SKM-1 (cell line): ENCODE data around the gene FARP1.

Experiments
- DNase-seq: peaks from one replicate; lab custom pipeline; 2025; ENCODE audit not compliant: unreplicated experiment; lab: John Stamatoyannopoulos, UW

The FARP1 gene

DNA sequence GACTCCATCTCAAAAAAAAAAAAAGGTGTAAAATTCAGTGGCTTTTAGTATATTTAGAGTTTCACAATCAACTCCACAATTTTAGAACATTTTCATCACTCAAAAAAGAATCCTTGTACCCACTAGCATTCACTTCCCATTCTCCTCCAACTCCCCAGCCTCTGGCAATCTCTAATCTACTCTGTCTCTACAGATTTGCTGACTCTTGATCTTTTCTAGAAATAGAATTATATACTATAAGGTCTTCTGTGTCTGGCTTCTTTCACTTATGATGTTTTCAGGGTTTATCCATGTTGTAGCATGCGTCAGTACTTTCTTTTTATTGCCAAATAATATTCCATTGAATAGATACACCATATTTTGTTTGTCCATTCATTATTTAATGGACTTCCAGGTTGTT, 8.0 kb upstream of the FARP1 start:
- no peak for DNase-seq

DNA sequence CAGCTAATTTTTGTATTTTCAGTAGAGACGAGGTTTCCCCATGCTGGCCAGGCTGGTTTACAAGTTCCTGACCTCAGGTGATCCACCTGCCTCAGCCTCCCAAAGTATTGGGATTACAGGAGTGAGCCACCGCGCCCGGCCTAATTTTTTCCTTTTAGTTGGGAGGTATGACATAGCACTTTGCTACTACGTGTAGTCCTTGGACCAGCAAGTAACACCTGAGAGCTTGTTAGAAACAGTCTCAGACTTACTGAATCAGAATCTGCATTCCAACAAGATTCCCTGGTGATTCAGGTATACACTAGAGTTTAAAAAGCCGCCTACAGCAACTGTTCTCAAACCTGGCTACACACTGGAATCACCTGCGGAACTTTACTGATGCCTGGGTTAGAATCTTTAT, 1.8 kb upstream of the FARP1 start:
- no peak for DNase-seq

DNA sequence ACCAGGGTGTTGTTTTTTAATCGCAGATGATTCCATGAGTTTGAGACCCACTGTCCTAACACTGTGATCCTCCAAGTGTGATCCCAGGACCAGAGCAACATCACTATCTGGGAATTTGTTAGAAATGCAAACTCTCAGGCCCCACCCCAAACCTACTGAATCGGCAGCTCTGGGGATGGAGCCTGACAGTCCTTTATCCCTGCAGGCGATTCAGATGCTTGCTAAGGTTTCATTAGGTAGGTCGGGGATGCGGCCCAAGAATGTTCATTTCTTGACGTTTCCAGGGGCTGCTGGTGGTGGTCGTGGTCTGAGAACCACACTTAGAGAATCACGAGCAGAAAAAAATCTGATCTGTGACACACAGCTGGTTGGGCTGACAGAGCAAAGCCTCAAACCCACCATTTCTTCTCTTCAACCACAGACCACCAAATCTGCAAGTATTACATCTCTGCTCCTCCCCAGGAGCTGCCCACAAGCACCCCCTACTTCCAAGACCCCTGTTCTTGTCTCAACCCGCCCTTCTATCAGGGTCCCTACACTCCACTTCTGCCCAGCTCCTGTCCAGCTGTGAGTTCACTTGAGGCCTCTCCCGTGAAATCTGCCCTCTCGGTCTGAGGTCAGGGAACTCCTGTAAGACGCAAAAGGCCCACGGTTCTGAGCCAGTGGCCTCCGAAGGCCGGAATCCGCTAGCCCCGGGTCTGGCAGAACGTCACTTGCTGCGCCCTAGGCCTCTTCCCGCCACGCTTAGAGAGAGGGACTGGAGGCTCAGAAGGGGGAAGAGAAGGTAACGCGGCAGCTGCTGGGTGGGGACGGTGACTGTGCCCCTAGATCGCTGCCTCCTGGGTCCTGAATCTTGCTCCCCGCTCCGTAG, 1.1 kb upstream of the FARP1 start:
- DNase-seq, result no peak

DNA sequence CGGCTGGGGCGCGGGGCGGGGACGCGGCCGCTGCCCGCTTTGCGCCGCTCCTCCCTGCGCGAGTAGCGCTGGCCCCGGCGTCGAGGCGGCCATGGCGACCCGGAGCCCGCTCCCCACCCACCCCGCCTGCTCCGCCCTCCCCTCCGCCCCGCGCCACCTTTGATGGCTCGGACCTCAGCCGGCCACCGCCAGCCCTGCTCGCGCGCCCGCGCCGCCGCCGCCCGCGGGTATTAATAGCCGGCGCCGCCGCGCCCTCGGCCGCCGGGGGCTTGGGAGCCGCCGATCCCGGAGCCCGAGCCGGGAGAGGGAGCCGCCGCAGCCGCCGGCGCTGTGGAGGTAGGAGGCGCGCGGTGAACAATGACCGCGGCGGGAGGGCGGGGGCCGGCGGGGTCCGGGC, 261 bp downstream of the FARP1 start:
- DNase-seq, result no peak

DNA sequence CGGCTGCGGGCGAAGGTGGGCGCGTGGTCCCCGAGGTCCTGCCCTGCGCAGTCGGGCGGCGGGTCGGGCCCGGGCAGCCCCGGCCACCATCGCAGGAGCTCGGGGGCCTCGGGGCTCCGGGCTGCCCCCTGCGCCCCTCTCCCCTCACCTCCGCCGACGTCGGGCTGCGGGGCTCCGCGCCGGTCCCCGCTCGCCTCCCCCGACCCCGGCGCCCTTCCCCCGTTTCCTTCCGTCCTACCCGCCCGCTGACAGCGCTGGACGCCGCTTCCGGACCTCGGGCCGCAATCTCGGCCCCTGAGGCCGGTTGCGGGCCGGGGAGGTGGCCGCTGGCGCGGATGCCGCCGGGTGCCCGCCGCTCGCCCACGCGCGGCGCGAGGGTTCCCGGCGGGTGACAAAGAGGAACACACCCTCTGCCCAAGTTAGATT, 720 bp downstream of the FARP1 start:
- no peak for DNase-seq

DNA sequence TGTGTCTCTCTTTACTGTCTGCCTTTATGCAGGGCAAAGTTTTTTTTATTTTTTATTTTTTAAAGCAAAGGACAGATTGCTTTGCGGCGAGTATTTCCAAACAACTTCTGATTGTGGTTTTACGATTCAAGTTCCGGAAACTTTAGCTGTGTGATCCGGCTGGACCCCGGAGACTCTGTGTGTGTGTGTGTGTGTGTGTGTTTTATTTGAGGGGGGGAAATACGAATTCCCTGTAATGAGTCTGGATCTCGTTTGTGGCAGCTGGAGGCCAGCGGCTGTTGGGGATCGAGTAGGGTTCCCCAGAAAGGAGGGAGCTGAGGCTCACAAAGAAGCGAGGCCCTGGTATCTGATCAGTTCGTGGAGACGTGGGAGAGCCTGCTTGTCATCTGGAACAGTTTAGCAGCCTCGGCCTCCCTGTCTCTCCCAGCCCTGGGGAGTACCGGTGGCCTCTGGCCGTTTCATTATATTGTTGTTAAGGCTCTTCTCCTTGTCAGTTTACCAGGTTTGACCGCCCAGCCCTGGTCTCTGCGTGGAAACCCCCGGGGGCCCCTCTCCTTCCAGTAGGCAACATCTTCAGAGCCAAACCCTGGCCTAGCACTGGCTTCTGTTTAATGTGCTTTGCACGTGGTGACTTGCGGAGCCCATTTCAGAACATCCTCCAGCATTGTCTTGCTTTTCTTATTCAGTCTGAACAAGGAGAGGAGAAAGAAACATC, 1.3 kb downstream of the FARP1 start:
- no peak for DNase-seq

DNA sequence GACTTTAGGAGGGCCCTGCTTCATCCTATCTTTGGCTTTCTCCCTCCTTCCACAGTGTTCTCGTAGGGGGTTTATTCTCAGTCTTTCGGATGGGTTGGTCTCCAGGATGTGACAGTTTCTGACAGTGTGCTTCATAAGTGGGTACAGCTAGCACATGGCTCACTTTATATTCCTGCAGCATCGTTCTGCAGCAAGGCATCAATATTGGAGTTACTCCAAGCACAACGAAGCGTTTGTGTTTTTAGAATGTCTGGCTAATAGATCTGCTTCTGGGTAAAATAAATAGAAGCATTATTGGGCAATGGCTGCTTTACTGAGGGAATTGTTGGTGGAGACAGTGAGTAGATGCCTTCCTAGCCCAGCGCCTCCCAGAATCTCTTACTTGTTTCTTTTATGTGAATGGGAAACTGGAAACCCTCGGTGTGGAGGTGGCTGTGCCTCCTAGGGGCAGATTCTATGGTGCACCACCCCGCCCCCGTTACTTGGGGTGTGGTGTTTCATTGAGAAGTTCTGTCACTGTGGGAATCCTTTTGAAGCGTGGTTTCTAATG, 2.0 kb downstream of the FARP1 start:
- no peak for DNase-seq

DNA sequence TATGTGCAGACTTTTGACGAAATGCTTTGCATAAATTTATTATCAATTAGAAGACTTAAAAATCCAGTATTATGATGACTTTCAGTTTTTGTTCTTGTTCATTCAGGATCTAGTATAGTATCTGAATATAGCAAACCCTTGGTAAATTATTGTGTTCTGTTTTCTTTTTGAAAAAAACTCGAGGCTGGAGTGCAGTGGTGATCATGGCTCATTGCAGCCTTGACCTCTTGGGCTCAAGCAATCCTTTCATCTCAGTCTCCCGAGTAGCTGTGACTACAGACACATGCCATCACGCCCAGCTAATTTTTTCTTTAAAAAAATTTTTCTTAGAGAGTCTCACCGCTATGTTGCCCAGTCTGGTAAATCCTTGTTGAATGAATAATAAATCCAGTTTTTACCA, 4.6 kb downstream of the FARP1 start:
- DNase-seq, result no peak

DNA sequence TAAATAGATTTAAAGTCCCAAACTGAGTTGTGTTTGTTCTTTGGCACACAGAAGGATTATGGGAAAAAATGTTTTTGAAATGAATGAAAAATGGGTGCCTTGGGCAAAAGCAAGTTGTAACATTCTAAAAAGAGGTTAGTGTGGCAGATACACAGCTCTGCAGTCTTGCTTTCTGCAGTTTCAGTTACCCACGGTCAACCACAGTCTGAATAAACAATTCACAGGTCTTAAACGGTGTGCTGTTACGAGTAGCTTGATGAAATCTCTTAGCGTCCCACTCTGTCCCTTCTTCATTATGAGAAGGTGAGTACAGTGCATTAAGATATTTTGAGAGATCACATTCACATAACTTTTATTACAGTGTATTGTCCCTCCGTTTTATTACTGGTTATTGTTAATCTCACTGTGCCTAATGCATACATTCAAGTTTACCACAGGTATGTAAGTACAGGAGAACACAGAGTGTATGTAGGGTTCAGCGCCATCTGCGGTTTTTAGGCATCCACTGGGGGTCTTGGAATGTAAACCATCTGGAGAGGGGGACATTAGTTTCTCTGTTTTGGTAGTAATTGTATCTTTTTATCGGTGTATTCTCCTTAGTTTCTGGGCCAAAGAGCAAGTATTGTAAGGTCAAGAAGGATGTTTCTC, 8.1 kb downstream of the FARP1 start:
- DNase-seq, result no peak

DNA sequence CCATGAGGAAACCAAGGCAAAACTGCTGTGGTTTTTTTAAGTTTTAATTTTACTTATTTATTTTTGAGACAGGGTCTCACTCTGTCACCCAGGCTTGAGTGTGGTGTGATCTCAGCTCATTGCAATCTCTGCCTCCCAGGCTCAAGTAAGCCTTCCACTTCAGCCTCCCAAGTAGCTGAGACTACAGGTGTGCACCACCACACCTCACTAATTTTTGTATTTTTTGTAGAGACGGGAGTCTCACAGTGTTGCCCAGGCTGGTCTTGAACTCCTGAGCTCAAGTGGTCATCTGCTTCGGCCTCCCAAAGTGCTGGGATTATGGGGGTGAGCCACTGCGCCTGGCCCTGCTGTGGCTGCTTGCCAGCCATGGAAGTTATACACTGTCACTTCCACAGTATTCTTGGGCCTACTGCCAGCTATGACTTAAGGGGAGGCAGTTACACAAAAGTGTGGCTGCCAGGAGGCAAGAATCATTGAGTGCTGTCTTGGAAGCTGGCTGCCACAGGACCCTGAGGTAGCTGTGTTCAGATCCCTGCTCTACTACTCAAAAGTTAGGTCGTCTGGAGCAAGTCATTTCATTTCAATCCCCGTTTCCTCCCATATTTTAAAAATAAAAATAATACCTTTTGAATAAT, 12.7 kb downstream of the FARP1 start:
- no peak for DNase-seq

DNA sequence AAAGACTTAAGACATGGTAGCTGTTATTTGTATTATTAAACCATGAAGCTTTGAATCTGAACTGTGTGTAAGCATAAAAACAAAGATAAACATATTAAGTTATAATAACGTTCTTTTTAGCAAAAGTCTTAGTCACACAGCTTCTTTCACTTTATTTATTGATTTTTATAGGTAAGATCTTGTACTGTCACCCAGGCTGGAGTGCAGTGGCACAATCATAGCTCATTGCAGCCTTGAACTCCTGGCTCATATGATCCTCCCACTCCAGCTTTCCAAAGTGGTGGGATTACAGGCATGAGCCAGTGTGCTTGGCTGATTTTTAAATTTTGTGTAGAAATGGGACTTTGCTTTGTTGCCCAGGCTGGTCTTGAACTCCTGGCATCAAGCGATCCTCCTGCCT, 13.4 kb downstream of the FARP1 start:
- DNase-seq, result no peak

DNA sequence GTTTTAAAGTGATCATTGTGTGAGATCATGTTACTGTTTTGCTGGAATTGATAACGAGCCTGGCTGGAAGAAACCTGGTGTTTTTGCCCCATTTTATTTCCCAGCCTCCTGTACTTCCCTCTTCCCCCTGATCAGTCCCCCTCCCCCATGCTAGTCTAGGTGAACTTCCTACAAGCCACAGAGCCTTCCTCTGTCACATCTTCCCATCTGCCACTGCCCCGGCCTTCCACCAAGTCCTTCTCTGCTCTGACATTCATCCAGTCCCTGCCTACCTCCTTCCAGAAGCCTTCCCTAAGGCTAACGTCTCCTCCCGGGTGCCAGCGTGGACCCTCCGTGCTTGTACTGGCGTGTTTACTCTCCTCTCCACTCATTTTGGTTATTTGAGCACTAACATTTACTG, 14.3 kb downstream of the FARP1 start:
- no peak for DNase-seq

DNA sequence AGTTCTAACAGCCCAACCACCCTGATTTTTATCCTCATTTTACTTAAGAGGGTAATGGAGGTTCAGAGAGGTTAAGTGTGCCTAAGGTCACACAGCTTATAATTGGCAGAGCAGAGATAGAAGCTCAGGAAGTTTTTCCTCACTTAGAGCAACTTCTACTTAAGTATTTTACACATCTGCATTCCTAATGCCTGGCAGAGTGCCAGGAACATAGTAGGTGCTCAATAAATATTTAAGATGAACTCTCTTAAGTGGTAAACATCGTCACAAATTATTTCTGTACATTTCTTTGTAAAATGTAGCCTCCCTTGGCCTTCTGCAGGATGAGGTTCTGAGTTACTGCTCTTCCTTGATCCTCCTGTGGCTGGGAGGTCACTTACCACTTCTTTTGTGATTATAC, 14.7 kb downstream of the FARP1 start:
- DNase-seq, result no peak

DNA sequence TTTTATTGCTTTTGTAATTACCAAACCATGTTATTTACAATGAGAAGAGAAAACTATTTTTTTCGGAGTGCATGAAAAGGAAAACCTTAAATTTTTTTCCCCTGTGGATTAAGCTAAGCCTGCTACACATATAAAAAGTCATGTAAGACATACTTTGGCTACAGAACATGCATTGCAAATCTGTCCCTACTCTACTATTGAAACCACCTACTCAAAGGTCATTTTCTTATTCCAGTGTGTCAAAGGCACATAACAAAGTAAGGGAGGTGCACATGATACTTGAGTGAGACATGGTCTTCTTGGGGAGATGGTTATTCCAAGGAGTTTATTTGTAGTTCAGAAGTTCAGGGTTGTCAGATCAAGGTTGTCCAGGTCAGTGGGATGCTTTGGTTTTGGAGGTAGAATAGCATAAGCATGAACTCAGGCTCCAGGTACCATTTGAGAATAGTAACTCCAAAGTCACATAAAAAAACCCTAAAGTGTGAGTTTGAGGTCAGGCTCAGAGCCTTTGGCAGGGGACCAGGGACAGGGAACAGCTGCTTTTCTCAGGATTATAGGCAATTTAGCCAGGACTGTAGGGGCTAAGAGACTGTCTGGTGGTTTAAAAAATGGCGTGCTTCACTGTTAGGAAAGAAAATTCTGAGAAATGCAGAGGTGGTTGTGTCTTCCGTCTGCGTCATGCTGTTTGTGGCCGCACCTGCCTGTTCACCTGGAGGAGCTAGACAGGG, 15.4 kb downstream of the FARP1 start:
- no peak for DNase-seq

DNA sequence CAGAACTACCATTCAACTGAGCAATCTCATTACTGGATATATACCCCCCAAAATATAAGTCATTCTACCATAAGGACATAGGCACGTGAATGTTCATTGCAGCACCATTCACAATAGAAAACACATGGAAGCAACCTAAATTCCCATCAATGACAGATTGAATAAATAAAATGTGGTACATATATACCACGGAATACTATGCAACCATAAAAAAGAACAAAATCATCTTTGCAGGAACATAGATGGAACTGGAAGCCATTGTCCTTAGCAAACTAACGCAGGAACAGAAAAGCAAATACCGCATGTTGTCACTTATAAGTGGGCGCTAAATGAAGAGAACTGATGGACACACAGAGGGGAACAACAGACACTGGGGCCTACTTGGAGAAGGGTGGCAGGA, 20.0 kb downstream of the FARP1 start:
- DNase-seq, result no peak

DNA sequence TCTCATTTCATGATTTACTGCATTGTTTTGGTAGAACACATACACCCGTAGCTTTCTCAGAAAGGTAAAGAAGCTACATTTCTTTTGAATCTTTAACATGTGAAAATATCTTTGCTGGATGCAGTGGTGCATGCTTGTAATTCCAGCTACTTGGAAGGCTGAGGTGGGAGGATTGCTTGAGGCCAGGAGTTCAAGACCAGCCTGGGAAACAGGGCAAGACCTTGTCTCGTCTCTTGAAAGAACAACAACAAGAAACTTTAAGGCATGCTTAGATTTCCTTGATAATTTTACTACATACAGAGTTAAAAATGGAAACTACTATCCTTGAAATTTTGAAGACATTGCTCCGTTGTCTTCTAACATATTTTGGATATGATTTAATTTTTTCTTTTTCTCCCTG, 26.4 kb downstream of the FARP1 start:
- DNase-seq, result no peak

DNA sequence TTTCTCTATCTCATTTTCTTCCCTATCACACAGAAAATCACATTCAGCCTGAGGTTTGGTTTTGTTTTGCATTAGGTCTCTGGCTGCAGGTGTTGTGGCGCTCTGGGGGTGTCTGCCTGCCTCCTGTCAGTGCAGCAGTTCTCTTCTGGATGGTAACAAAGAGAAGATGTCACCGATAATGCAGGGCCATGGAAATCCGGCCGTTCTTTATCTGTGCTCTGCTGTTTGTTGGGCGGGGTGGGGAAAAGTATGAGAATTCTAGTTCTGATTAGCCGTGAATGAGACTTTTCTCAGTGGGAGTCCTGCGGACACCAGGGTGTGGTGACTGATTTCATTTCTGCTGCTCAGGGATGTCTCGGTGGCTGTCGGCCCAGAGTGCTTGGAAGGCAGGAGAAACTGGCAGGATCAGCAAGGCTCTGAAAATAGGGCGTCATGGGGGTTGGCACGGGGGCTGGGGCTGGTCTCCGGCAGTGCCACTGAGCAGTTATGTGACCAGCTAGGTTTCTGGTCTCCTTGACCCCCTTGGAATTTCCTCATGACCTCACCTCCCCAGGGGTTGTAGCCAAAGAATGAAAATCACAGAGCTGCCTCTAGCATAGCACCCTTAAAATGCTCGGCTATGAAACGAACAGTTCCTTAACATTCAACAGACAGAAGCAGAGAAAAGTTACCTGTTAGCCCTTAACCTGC, 29.2 kb downstream of the FARP1 start:
- no peak for DNase-seq

DNA sequence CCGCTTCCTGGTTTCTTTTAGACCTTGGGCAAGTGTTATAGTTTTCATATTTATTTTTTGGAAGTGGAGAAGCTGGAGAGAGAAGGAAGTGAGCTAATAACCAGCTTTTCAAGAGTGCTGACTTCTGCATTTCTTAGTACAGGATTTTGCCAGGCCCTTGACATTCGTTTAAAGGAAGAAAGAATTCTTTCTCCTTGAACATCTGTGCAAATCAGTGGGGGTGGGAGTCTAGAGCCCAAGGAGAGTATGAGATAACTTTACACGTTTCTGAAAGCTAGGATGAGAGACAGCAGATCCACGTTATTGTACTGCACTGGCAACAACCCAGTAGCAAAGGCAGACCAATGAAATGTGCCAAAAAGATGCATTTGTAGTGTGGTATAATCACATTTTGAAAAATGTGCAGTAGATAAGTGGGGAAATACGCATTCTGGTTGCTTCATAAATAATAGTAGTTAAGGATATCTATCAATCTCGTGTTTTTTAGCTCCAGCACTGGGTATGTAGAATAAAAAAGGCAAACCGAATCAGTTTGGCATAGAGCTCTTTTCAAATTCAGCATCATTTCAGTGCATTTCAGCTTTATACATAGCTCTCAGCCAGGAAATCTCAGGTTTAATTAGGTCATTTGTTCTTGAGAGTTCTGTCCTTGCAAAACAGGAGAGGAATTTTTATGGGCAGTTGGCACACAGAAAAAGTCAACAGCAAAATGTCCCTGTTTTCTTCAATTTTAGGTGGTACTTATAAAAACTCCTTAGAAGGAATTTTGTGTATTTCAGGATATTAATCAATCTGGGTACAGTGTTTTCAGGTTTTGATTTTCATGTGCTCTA, 29.9 kb downstream of the FARP1 start:
- DNase-seq, result no peak
